Epithelial cell of alveolus of lung (primary cell): Measurements from ENCODE around the gene KLHL17. TPM values are rescaled to one million over a fixed set of nuclear protein-coding genes. Genes with fewer than 3 reads are reported as not detected.

ENCODE experiments used
- total RNA-seq: library from RNA; depleted of rRNA; stranded (reverse); fragments of >200 nt; gene quantifications from 2 replicates; pipeline ENCODE4 v1.2.1, GENCODE V29; 2015

The KLHL17 gene
- total RNA-seq: 4.4 and 28.1 TPM in 2 replicates

DNA sequence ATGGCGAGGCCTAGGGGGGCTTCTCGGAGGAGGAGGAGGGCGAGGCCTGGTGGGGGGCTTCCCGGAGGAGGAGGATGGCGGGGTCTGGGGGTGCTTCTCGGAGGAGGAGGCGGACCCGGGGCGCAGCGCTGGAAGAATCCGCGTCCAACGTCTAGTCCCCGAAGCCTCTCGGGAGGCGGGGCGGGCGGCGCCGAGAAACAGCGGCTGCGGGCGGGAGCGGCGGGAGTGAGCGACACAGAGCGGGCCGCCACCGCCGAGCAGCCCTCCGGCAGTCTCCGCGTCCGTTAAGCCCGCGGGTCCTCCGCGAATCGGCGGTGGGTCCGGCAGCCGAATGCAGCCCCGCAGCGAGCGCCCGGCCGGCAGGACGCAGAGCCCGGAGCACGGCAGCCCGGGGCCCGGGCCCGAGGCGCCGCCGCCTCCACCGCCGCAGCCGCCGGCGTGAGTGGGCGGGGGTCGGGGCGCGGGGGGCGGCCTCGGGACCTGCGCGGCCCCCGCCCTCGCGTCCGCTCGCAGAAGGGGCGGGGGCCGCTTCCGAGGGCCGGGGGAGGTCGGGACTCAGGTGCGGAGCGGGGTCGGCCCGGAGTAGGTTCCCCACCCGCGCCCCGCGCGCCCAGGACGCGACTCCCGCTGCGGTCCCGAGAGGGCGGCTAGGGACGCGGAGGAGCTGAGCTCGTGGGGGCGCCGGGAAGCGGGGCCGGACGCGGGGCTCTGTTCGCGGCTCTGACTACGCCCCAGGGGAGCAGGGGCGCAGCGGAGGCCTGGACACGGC, at the start of gene KLHL17:
TSS of gene KLHL17 (plus strand) at position 222 of the 769 bp plus-strand sequence. CDS start at position 332, 110 bp downstream.

DNA sequence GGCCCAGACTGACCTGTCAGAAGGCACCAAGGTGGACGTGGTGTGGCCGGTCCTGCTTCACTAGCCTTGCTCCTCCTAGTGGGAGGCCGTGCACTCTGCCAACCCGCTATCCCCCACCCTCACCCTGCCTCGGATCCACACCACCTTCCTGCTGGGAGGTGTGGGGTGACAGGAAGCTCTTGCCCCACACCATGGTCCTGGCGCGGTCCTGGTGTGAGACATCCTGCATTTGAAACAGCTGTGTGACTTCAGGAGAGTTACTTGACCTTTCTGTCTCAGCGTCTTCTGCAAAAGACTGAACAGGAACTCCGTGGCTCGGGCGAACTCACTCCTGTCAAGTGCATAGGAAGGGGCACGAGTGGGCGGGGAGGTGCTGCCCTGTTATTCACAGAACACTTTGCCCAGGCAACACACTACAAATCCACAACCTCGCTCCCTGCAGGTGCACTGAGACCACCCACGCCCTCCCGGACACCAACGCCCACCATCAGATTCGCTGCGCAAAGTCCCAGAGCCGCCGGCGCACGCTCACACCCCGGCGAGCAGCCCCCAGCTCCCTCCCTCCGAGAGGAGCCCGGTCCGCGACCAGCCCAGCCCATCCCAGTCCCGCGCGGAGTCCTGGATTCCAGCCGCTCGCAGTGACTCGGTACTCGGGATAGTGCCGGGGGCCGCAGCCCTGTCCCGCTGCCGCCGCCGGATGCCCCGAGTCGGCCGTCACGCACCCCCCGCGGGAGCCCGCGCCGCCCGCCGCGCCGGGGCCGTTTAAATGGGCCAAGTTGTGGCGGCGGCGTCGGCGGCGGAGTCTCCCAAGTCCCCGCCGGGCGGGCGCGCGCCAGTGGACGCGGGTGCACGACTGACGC, 37.0 kb upstream of the KLHL17 start, which contains the start of gene SAMD11:
TSS of gene SAMD11 (plus strand) at position 793 of the 860 bp plus-strand sequence. CDS start 509 bp downstream, outside the sequence.

DNA sequence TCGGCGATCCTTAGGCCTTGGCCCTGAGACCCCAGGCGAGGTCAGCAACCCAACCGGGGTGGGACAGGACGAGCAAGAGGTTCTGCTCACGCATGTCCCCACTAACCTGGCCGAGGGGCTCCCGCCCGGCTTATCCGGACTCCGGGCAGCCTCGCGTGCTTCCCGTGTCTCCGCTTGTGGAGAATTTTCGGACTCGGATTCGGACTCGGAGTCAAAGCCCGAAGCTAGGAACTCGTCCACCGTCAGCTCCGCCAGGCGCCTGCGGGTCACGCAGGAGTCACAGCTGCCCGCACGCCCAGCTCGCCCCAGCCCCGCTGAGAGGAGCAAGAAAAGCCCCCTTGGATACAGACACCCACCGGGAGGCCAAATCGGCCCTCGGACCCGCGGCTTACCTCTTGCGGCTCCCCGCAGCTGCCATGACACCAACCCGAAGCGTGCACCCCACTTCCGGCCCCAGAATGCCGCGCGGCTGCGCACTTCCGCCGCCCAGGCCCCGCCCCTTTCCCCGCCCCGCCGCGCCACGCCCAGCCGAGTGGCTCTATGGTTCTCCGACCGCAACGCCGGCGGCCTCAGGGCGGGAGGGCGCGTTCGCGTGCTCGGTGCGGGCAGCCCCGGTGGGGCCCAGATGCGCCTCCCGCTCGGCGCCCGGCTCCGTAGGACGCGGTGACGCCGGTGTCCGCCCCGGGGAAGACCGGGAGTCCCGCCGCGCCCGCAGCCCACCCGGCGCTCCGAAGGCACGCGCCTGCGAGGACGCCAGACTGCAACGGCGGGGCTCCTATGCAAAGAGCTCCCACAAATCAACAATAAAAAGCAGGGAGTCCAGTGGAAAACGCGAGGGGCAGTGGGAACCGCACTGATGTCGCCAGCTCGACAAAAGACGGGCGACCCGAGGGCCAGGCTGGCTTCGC, 1.3 kb upstream of the KLHL17 start, which contains the start of gene NOC2L:
TSS of gene NOC2L (minus strand) at position 434 of the 908 bp plus-strand sequence. CDS start at position 418, 16 bp downstream.

DNA sequence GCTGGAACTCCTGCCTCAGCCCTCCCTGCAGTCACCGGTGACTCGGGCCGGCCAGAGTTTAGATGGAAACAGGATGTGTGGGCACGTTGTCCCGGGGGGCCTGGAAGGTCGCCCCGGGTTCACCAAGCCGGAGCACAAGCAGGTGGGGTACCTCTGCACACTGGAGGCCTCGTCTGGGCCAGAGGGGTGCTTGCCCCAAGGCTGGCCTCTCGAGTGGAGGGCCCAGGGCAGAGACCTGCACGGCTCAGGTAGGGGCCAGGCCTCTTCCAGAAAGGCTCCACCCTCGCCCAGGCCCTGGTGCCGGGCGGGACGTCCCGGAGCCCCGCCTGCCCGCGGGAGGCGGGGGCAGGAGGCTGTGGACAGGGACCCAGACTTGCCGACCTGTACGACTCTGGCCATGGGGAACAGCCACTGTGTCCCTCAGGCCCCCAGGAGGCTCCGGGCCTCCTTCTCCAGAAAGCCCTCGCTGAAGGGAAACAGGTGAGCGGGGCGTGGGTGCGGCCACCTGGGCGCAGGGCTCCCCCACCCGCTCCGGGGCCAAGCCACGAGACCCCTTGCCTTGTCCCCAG, 5.8 kb downstream of the KLHL17 start, which contains the start of gene PLEKHN1:
TSS of gene PLEKHN1 (plus strand) at position 348 of the 569 bp plus-strand sequence. CDS start at position 398, 50 bp downstream.

DNA sequence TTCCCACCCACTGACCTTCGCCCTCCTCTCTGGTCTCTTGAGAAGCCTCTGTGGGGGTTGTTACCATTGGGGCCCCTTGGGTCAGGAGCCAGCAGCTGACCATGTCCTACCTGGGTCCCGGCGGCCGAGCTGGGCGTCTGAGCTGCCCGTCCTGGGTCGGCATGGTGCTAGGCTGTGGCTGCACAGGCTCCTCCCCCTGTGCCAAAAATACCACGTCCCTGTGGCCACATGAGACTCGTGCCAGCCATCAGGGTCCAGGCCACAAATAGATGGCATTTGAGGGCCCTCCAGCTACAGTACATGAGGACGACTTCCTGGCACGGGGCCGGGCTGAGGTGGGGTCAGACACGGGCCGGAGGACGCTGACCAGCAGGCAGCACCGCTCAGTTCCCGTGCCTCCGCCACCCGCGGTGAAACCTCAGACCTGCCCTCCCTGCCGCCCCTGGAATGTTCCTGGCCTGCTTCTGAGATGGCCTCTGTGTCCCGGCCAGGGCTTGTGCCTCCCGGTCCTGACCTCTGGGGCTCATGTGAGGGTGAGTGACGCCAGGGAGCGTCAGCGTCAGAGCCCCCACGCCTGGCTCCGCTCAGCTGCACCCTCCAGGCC, 21.7 kb downstream of the KLHL17 start, which contains the start of gene PERM1:
TSS of gene PERM1 (minus strand) at position 139 of the 604 bp plus-strand sequence. CDS start 1,064 bp downstream, outside the sequence.

DNA sequence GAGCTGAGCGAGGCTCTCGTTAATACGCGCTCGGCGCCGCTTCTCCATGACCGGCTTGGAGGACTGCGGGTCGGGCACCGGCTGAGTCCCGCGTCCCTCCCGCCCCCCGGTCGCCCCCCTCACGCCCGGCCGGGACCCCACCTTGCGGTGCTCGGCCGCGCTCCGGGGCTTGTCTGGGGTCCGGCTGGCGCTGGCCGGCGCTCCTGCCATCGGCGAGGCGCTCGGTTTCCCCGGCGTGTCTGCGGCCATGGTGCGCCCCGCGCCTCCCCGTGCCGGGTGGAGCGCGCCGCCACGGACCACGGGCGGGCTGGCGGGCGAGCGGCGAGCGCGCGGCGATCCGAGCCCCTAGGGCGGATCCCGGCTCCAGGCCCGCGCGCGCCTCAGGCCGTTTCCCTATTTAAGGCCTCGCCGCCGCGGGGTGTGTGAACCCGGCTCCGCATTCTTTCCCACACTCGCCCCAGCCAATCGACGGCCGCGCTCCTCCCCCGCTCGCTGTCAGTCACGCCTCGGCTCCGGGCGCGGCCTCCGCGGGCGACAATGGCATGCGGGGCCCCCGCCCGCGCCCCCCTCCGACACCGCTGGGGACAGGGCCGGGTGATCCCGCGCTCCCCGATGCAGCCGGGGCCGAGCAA, 39.5 kb downstream of the KLHL17 start, which contains the start of gene HES4:
TSS of gene HES4 (minus strand) at position 373 of the 632 bp plus-strand sequence. CDS start at position 249, 124 bp downstream.

DNA sequence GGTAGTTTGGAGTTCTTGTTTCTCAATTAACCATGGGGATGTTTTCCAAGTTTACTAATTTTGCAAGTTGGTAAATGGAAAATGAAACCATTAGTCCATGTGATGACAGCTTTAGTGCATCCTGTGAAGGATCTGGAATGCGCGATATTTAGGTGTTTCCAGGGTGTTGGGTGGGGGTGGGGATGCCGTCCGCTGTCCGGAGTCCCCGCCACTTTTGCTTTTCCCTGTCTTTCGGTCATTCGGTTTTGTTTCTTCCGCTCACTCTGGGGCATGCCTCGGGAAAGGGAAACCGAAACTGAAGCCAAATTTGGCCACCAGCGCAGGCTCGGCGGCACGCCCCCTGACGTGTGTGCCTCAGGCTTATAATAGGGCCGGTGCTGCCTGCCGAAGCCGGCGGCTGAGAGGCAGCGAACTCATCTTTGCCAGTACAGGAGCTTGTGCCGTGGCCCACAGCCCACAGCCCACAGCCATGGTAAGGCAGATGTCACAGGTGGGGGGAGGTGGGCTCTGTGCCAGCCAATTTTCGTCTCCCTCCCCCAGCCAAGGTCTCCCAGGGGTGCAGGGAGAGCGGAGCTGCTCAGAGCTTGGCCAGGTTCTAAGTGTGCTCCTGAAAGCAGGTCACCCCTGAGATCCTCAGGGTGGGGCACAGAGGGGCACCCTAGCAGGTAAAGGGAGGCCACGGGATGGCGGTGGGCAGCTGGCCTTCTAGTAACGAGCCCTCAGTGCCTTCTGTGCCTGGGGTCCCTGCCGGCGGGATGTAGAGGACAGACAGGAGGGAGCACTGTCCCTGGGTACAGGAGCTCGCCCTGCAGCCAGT, 52.9 kb downstream of the KLHL17 start, which contains the start of gene ISG15:
TSS of gene ISG15 (plus strand) at position 393 of the 817 bp plus-strand sequence. CDS start at position 470, 77 bp downstream.

Other genes with a start within 250 kb of the KLHL17 start
- gene SAMD11, start 36.7 kb upstream of the KLHL17 start, total RNA-seq: 30.3 and 46.1 TPM in 2 replicates
- 69.9 and 96.8 TPM in 2 replicates for gene NOC2L, start 1.3 kb upstream of the KLHL17 start, total RNA-seq
- 1.4 TPM in 1 of 2 replicates, not detected in the other for gene PLEKHN1, start 5.9 kb downstream of the KLHL17 start, total RNA-seq
- gene PERM1, start 21.5 kb downstream of the KLHL17 start, total RNA-seq: not detected in 2 replicates
- gene HES4, start 39.5 kb downstream of the KLHL17 start, total RNA-seq: 11.4 and 13.4 TPM in 2 replicates
- 31.4 and 283 TPM in 2 replicates for gene ISG15, start 52.9 kb downstream of the KLHL17 start, total RNA-seq
- gene AGRN, start 59.5 kb downstream of the KLHL17 start, total RNA-seq: 96.1 and 101 TPM in 2 replicates
- not detected in 2 replicates for gene RNF223, start 113.7 kb downstream of the KLHL17 start, total RNA-seq
- 14.1 and 14.8 TPM in 2 replicates for gene C1orf159, start 155.5 kb downstream of the KLHL17 start, total RNA-seq
- gene TTLL10, start 213.3 kb downstream of the KLHL17 start, total RNA-seq: not detected in 2 replicates
- 0.08 and 2.1 TPM in 2 replicates for gene TNFRSF18, start 246.0 kb downstream of the KLHL17 start, total RNA-seq